ENCODE measurements around the gene MIDN. TPM values are rescaled to one million over a fixed set of nuclear protein-coding genes. Genes with fewer than 3 reads are reported as not detected.
A peak's percentile ranks its signal among the peaks of the same experiment; 100 is the strongest.

Gene MIDN
- polyA plus RNA-seq, 1 donor from 2014 or later, result 24.8 TPM

GRCh38 chr19:1230783-1231489 is 17.4 kb upstream of the MIDN start:
- no peak overlapping the region for H3K27ac ChIP-seq (ENCODE audit: low read length)
- no peaks in the 10 kb centered on the region for H3K36me3 ChIP-seq (ENCODE audit: insufficient read depth, low read length)

GRCh38 chr19:1231729-1232637 is 16.4 kb upstream of the MIDN start:
- H2AFZ ChIP-seq (ENCODE audit: low read depth, low read length), result no peak overlapping the region
- peak overlapping the region; percentile 5 for H3K9ac ChIP-seq (ENCODE audit: low read length)
- no peaks in the 10 kb centered on the region for H3K9me3 ChIP-seq (ENCODE audit: low read length)
- no peaks in the 10 kb centered on the region for H3K27me3 ChIP-seq (ENCODE audit: insufficient read depth, low read depth, low read length)
- H3K27ac ChIP-seq (ENCODE audit: low read length), result no peak overlapping the region
- no peaks in the 10 kb centered on the region for H3K36me3 ChIP-seq (ENCODE audit: insufficient read depth, low read length)
- TF ChIP-seq MXI1 (conservative IDR thresholded peaks at IDR 0.05; ENCODE audit: poor library complexity, severe bottlenecking) (no peak), SMC3 (conservative IDR thresholded peaks at IDR 0.05; ENCODE audit: poor library complexity) (no peak), RAD21 (conservative IDR thresholded peaks at IDR 0.05) (no peak), POLR2AphosphoS5 (IDR thresholded peaks at IDR 0.05) (no peak)
- TF ChIP-seq, protein P1, sequence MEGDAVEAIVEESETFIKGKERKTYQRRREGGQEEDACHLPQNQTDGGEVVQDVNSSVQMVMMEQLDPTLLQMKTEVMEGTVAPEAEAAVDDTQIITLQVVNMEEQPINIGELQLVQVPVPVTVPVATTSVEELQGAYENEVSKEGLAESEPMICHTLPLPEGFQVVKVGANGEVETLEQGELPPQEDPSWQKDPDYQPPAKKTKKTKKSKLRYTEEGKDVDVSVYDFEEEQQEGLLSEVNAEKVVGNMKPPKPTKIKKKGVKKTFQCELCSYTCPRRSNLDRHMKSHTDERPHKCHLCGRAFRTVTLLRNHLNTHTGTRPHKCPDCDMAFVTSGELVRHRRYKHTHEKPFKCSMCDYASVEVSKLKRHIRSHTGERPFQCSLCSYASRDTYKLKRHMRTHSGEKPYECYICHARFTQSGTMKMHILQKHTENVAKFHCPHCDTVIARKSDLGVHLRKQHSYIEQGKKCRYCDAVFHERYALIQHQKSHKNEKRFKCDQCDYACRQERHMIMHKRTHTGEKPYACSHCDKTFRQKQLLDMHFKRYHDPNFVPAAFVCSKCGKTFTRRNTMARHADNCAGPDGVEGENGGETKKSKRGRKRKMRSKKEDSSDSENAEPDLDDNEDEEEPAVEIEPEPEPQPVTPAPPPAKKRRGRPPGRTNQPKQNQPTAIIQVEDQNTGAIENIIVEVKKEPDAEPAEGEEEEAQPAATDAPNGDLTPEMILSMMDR (IDR thresholded peaks at IDR 0.05; ENCODE audit: poor library complexity, severe bottlenecking), result no peak
- TF ChIP-seq, protein P2, sequence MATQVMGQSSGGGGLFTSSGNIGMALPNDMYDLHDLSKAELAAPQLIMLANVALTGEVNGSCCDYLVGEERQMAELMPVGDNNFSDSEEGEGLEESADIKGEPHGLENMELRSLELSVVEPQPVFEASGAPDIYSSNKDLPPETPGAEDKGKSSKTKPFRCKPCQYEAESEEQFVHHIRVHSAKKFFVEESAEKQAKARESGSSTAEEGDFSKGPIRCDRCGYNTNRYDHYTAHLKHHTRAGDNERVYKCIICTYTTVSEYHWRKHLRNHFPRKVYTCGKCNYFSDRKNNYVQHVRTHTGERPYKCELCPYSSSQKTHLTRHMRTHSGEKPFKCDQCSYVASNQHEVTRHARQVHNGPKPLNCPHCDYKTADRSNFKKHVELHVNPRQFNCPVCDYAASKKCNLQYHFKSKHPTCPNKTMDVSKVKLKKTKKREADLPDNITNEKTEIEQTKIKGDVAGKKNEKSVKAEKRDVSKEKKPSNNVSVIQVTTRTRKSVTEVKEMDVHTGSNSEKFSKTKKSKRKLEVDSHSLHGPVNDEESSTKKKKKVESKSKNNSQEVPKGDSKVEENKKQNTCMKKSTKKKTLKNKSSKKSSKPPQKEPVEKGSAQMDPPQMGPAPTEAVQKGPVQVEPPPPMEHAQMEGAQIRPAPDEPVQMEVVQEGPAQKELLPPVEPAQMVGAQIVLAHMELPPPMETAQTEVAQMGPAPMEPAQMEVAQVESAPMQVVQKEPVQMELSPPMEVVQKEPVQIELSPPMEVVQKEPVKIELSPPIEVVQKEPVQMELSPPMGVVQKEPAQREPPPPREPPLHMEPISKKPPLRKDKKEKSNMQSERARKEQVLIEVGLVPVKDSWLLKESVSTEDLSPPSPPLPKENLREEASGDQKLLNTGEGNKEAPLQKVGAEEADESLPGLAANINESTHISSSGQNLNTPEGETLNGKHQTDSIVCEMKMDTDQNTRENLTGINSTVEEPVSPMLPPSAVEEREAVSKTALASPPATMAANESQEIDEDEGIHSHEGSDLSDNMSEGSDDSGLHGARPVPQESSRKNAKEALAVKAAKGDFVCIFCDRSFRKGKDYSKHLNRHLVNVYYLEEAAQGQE (IDR thresholded peaks at IDR 0.05; ENCODE audit: borderline replicate concordance), result no peak
- H3K4me3 ChIP-seq (ENCODE audit: low read length), result no peak overlapping the region
- H3K79me2 ChIP-seq (replicated peaks; ENCODE audit: insufficient read depth, low read length), result peaks cover 13% of the 10 kb centered on the region
- H3F3A ChIP-seq (ENCODE audit: insufficient read depth, low read length, poor library complexity, severe bottlenecking), result no peaks in the 10 kb centered on the region
- no peaks in the 10 kb centered on the region for H4K20me1 ChIP-seq (ENCODE audit: insufficient read depth)
- no peak overlapping the region for H3K4me2 ChIP-seq (ENCODE audit: low read length)
- no peaks in the 10 kb centered on the region for H3K9me2 ChIP-seq (ENCODE audit: insufficient read depth, low read length)

More at GRCh38 chr19:1230783-1231489, 17.4 kb upstream of the MIDN start:
- Histone ChIP-seq H3K9me3 (ENCODE audit: low read length) (no peaks in the 10 kb centered on the region), H3K4me2 (ENCODE audit: low read length) (no peak overlapping the region), H3K9me2 (ENCODE audit: insufficient read depth, low read length) (no peaks in the 10 kb centered on the region), H3K4me3 (ENCODE audit: low read length) (no peak overlapping the region), H3K9ac (ENCODE audit: low read length) (no peak overlapping the region), H3F3A (ENCODE audit: insufficient read depth, low read length, poor library complexity, severe bottlenecking) (no peaks in the 10 kb centered on the region), H2AFZ (ENCODE audit: low read depth, low read length) (no peak overlapping the region), H4K20me1 (ENCODE audit: insufficient read depth) (no peaks in the 10 kb centered on the region), H3K79me2 (replicated peaks; ENCODE audit: insufficient read depth, low read length) (peaks cover 7% of the 10 kb centered on the region), H3K27me3 (ENCODE audit: insufficient read depth, low read depth, low read length) (no peaks in the 10 kb centered on the region)
- TF ChIP-seq EP300 (conservative IDR thresholded peaks at IDR 0.05; ENCODE audit: poor library complexity, severe bottlenecking) (no peak), MXI1 (conservative IDR thresholded peaks at IDR 0.05; ENCODE audit: poor library complexity, severe bottlenecking) (no peak), EZH2 (IDR thresholded peaks at IDR 0.05; ENCODE audit: borderline replicate concordance, insufficient read depth, low read length, poor library complexity, severe bottlenecking) (no peak), POLR2AphosphoS5 (IDR thresholded peaks at IDR 0.05) (no peak), SMC3 (conservative IDR thresholded peaks at IDR 0.05; ENCODE audit: poor library complexity) (no peak), TAF1 (IDR thresholded peaks at IDR 0.05; ENCODE audit: low read depth) (no peak), RAD21 (conservative IDR thresholded peaks at IDR 0.05) (no peak)
- TF ChIP-seq, protein P2 (IDR thresholded peaks at IDR 0.05; ENCODE audit: borderline replicate concordance), result no peak
- TF ChIP-seq, protein P1 (IDR thresholded peaks at IDR 0.05; ENCODE audit: poor library complexity, severe bottlenecking), result no peak
